Astrocyte (in vitro differentiated cells and primary cell): ENCODE data around the gene ABCA7. TPM values are rescaled to one million over a fixed set of nuclear protein-coding genes. Genes with fewer than 3 reads are reported as not detected.

Source experiments
- DNase-seq: peaks from one replicate; pipeline ENCODE4 v3.0.0-alpha.2; 2010; ENCODE audit warnings: low read depth
- FAIRE-seq: peaks from 2 replicates; lab custom pipeline; 2011; peaks lifted over from hg19 to GRCh38; lab: Jason Lieb, UNC
- H2AFZ ChIP-seq: 2 replicates; pipeline ENCODE4 v1.6.0; 2012; ENCODE audit warnings: low read depth, low read length, inconsistent platforms
- H3K27ac ChIP-seq: 2 replicates; pipeline ENCODE4 v1.5.1; 2011; ENCODE audit warnings: low read depth, low read length, inconsistent platforms
- H3K27me3 ChIP-seq: 2 replicates; pipeline ENCODE4 v1.6.0; 2011; ENCODE audit warnings: low read length, inconsistent platforms; ENCODE audit not compliant: insufficient read depth
- H3K36me3 ChIP-seq: 2 replicates; pipeline ENCODE4 v1.5.1; 2011; ENCODE audit warnings: low read length, inconsistent platforms; ENCODE audit not compliant: insufficient read depth
- H3K4me1 ChIP-seq: 2 replicates; pipeline ENCODE4 v1.5.1; 2011; ENCODE audit warnings: low read length, inconsistent platforms; ENCODE audit not compliant: insufficient read depth
- H3K4me2 ChIP-seq: 2 replicates; pipeline ENCODE4 v1.6.0; 2012; ENCODE audit warnings: low read length, inconsistent platforms
- H3K4me3 ChIP-seq: 2 replicates; pipeline ENCODE4 v1.5.1; 2011; ENCODE audit warnings: low read depth, mild to moderate bottlenecking, low read length, inconsistent platforms; ENCODE audit not compliant: insufficient read depth
- H3K79me2 ChIP-seq: 2 replicates; pipeline ENCODE4 v1.6.0; 2012; ENCODE audit warnings: mild to moderate bottlenecking, low read length, inconsistent platforms; ENCODE audit not compliant: insufficient read depth
- H3K9ac ChIP-seq: 2 replicates; pipeline ENCODE4 v1.6.0; 2012; ENCODE audit warnings: mild to moderate bottlenecking, low read length, inconsistent platforms
- H3K9me3 ChIP-seq: 2 replicates; pipeline ENCODE4 v1.5.1; 2012; ENCODE audit warnings: low read depth, mild to moderate bottlenecking, low read length, inconsistent platforms; ENCODE audit not compliant: insufficient read depth
- H4K20me1 ChIP-seq: 2 replicates; pipeline ENCODE4 v1.6.0; 2012; ENCODE audit warnings: low read length, inconsistent platforms; ENCODE audit not compliant: insufficient read depth
- H3K27ac Mint-ChIP-seq: one replicate; pipeline ENCODE4 v1.8.0; 2021; ENCODE audit warnings: mild to moderate bottlenecking, mixed read lengths; ENCODE audit not compliant: unreplicated experiment
- H3K27me3 Mint-ChIP-seq: one replicate; pipeline ENCODE4 v1.8.0; 2021; ENCODE audit warnings: low read depth, mixed read lengths; ENCODE audit not compliant: unreplicated experiment
- H3K36me3 Mint-ChIP-seq: one replicate; pipeline ENCODE4 v1.8.0; 2021; ENCODE audit warnings: low read depth, mixed read lengths; ENCODE audit not compliant: unreplicated experiment
- H3K4me1 Mint-ChIP-seq: one replicate; pipeline ENCODE4 v1.8.0; 2021; ENCODE audit warnings: low read depth, mixed read lengths; ENCODE audit not compliant: unreplicated experiment
- H3K4me3 Mint-ChIP-seq: one replicate; pipeline ENCODE4 v1.8.0; 2021; ENCODE audit warnings: mild to moderate bottlenecking, moderate library complexity, mixed read lengths; ENCODE audit not compliant: unreplicated experiment
- H3K9me3 Mint-ChIP-seq: one replicate; pipeline ENCODE4 v1.8.0; 2021; ENCODE audit warnings: mild to moderate bottlenecking, mixed read lengths; ENCODE audit not compliant: unreplicated experiment
- CTCF ChIP-seq: IDR thresholded peaks from 2 replicates; pipeline ENCODE4 v1.5.1; 2011; ENCODE audit warnings: low read depth, mild to moderate bottlenecking, inconsistent platforms, low read length, moderate library complexity; ENCODE audit not compliant: insufficient read depth
- EZH2 ChIP-seq: IDR thresholded peaks from 2 replicates; pipeline ENCODE4 v1.6.1; 2012; ENCODE audit warnings: mild to moderate bottlenecking, low read length, inconsistent platforms; ENCODE audit not compliant: insufficient read depth
- total RNA-seq: library from RNA; stranded (reverse); gene quantifications from 2 replicates; pipeline ENCODE4 v1.2.1, GENCODE V29; 2021

ABCA7 gene
- total RNA-seq, 1 donor from 2014 or later, result 18.4 TPM

GRCh38 chr19:1073063-1073955, 33.4 kb downstream of the ABCA7 start:
- Histone ChIP-seq H3K4me3 (no peak overlapping the region), H4K20me1 (no peaks in the 10 kb centered on the region), H3K36me3 (no peaks in the 10 kb centered on the region), H3K4me1 (no peaks in the 10 kb centered on the region), H3K27me3 (peaks cover 31% of the 10 kb centered on the region), H3K9ac (no peak overlapping the region), H3K4me2 (no peak overlapping the region), H3K27ac (no peak overlapping the region), H3K79me2 (no peaks in the 10 kb centered on the region), H3K9me3 (no peaks in the 10 kb centered on the region), H2AFZ (no peak overlapping the region)
- DNase-seq (no peak), FAIRE-seq (no peak)
- no peak for TF ChIP-seq EZH2
- TF ChIP-seq CTCF, result no peak
- Mint-ChIP-seq H3K9me3 (no peaks in the 10 kb centered on the region), H3K27me3 (peaks cover 32% of the 10 kb centered on the region), H3K4me3 (no peak overlapping the region), H3K4me1 (no peaks in the 10 kb centered on the region), H3K36me3 (peaks cover 2% of the 10 kb centered on the region), H3K27ac (peak overlapping the region; percentile 41)

GRCh38 chr19:1073956-1074517, 34.1 kb downstream of the ABCA7 start:
- no peak overlapping the region for H3K9ac ChIP-seq
- no peaks in the 10 kb centered on the region for H3K9me3 Mint-ChIP-seq
- no peaks in the 10 kb centered on the region for H3K36me3 ChIP-seq
- FAIRE-seq (no peak), DNase-seq (no peak)
- peaks cover 26% of the 10 kb centered on the region for H3K27me3 ChIP-seq
- H3K4me3 ChIP-seq, result no peak overlapping the region
- peaks cover 26% of the 10 kb centered on the region for H3K27me3 Mint-ChIP-seq
- H3K79me2 ChIP-seq, result no peaks in the 10 kb centered on the region
- H3K4me1 Mint-ChIP-seq, result no peaks in the 10 kb centered on the region
- no peak overlapping the region for H3K4me2 ChIP-seq
- TF ChIP-seq EZH2 (no peak), CTCF (no peak)
- H3K4me3 Mint-ChIP-seq, result no peak overlapping the region
- H2AFZ ChIP-seq, result no peak overlapping the region
- no peak overlapping the region for H3K27ac Mint-ChIP-seq
- H3K27ac ChIP-seq, result no peak overlapping the region
- H3K36me3 Mint-ChIP-seq, result peaks cover 2% of the 10 kb centered on the region
- no peaks in the 10 kb centered on the region for H4K20me1 ChIP-seq
- no peaks in the 10 kb centered on the region for H3K4me1 ChIP-seq
- no peaks in the 10 kb centered on the region for H3K9me3 ChIP-seq
